NCI-H2196 (cell line): ENCODE measurements around the gene NQO1.
"Not testable (repeated sequence)": the region's sequence is repeated elsewhere in the genome, so short reads cannot be mapped to it uniquely, and the experiment has no call there.

Experiments used
- DNase-seq: peaks from one replicate; lab custom pipeline; 2025; ENCODE audit not compliant: unreplicated experiment; lab: John Stamatoyannopoulos, UW

The NQO1 gene

DNA sequence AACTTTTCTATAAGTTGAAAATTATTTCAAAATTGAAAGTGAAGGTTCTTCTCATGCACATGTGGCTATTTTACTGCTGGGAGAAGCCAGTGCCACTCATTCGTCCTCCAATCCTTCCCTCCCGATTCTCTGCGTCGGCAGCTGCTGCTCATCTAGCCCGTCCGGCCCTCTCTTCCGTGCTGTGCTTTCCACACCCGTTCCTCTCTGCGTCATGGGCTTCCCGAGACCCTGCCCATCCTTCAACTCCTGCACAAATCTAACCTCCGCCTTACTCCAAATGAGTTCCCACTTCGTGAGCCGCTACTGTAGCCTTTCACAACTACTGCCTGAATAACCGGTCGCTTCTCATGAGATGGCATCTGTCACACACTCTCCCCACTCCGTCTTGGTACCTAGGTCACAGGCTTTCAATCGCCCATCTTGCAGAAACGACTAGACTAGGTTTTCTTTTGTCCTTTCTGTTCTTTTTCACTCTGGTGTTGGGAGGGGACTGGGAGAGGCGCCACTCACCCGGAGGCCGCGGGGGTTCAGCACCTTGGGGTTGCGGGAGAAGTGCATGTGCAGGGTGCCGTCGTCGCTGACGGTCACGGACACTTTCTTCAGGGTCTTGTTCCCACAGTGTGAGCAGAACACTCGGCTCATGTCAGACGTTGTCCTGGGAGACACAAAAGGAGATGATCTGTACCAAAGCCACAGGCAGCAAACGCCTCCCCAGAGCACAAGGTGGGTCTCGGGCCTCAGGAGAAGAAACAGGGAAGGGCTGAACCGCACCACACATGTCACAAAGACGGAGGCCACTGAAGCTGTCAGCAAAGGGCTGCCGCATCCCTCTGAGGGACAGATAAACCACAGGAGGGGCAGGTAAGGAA lies 18.2 kb upstream of the NQO1 start:
- no peak for DNase-seq

DNA sequence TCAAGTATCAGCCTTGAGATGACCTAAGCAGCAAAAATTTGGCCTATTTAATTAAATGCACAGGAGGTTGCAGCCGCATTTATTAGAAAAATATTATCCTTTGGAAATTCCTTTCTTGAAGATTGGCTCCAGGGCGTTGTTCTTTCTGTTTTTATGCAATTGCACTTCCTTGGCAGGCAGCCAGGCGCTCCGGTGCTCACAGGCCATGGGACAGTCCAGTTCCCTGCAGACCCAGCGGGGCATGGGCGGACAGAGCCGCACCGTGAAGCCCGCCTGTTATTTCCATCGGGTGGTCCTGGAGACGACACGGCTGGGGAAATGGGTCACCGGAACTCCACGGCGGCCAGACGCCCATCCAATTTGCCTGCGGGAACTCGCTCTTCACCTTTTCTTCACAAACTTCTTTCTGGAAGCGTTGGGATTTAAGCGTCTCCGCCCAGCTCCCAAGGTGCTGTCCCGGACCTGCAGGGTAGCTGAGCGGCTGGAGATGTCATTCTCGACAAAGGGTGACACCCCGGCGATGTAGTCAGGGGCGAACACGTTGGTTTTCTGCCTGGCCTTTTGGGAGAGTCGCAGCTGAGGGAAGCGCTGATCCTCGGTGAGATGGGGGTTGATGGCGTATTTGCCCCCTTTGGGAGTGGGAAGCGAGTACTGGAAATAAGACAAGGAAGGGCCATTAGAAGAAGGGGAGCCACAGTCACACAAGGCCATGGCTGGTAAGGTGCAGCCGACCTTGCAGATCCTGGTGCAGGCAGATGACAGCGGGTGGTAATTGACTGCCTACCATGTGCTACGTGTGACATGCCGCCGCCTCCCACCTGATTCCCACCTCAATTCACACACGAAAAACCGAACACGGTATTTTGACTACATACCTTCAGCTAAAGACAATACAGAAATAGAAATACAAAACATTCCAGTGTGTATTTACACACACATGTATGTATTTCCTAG lies 15.9 kb upstream of the NQO1 start:
- DNase-seq = peak; percentile 14

DNA sequence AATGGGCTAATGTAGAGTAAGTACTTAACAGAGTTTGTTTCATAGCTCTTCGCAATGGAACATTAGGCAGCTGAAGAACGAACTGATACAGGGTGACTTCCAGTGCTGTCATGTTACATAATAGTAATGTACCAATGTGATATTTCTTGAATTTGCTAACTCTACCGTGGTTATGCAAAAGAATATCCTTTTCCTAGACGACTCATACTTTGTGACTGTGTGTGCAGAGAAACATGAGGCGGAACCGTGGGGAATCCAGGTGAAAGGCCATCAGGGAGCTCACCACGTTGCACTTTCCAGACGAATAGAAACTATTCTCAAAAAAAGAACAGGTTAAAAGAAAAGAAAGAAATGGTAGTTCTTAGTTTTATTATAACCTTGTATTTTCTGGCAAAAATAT lies 15.2 kb upstream of the NQO1 start:
- DNase-seq = no peak

DNA sequence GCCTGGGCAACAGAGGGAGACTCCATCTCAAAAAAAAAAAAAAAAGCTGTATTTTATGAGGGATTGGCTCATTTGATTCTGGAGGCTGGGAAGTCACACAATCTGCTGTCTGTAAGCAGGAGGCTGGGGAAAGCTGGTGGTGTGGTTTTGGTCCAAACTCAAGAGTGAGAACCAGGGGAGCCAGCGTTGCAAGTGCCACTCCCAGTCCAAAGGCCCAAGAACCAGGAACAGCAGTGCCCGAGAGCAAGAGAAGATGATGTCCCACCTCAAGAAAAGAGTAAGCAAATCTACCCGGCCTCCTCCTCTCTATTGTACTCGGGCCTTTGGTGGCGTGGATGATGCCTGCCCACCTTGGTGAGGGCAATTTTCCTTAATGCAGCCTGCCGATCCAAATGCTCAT lies 5.7 kb upstream of the NQO1 start:
- DNase-seq = no peak

DNA sequence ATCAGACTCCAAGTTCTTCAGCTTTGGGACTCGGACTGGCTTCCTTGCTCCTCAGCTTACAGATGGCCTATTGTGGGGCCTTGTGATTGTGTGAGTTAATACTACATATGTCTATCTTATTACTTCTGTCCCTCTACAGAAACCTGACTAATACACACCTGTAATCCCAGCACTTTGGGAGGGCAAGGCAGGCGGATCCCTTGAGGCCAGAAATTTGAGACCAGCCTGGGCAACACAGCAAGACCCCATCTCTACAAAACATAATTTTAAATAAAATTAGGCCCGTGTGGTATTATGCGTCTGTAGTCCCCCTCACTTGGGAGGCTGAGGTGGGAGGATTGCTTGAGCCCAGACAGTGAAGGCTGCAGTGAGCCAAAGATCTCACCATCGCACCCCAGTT lies 4.9 kb upstream of the NQO1 start:
- DNase-seq = not testable (repeated sequence)

DNA sequence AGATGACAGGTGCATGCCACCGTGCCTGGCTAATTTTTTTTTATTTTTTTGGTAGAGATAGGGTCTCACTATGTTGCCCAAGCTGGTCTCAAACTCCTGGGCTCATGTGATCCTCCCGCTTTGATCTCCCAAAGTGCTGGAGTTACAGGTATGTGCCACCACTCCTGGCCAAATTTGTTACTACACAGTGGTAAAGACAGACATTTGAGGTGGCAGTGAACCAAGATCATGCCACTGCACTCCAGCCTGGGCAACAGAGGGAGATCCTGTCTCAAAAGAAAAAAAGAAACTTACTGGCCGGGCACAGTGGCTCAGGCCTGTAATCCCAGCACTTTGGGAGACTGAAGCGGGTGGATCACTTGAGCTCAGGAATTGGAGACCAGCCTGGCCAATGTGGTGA lies 2.7 kb upstream of the NQO1 start:
- not testable (repeated sequence) for DNase-seq

DNA sequence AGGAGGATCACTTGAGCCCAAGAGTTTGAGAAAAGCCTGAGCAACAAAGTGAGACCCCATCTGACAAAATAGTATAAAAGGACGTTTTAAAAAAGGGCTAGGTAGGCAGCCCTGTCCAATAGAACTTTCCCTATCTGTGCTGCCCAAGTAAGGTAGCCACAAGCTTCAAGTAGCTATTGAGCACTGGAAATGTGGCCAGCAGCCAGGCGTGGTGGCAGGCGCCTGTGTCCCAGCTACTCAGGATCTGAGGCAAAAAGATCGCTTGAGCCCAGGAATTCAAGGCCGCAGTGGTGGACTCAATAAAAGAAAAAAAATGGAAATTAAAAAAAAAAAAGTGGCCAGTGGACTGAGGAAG lies 1.5 kb upstream of the NQO1 start:
- DNase-seq = peak; percentile 8

DNA sequence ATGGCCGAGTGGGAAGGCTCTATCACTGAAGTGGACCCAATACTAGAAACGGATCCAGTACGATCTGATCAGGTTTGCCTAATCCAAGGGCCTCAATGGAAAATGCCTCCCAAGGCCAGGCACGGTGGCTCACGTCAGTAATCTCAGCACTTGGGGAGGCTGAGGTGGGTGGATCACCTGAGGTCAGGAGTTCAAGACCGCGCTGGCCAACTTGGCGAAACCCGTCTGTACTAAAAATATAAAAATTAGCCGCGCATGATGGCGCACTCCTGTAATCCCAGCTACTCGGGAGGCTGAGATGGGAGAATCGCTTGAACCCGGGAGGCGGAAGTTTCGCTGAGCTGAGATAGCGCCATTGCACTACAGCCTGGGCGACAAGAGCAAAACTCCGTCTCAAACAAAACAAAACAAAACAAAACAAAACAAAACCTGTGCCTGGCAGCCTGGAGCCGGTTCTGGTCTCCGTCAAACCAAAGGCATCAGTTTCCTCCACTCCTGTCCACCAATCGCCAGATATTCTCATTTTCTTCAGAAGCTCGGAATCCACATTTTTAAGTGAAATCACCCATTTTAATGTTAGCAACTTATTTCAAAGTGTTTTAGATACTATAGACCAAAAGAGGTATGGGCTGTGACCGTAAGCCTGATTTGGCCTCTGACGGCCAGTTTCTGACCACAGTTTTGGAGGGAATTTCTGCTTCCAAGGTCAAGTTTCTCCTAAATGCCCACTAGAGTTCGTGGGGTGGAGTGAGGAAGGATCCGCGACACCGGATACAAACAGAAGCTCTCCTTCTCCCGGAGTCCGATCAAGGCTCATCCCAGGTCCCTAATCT lies 664 bp downstream of the NQO1 start:
- no peak for DNase-seq

DNA sequence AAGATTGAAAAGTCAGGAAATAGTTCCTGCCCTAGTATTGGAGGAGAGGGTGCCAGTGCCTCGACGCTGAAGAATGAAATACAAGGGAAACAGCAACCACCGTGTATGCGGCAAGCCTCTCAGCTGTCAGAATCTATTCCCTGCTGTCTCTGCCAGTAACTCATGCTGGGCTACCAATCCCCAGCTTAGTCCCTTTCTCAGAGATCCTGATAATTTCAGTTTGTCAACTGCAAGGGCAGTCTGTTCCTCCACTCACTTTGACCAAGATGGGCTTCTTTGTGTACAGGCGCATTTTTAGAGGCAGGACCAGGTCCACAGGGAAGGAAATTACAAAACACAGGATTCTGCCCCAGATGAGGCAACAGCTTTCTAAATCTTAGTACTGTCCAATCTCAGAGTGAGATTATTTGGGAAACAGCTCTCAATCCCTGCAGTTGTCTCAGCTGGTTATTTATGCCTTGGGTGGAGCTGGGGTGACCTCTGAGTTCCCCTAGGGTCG lies 1.3 kb downstream of the NQO1 start:
- no peak for DNase-seq

DNA sequence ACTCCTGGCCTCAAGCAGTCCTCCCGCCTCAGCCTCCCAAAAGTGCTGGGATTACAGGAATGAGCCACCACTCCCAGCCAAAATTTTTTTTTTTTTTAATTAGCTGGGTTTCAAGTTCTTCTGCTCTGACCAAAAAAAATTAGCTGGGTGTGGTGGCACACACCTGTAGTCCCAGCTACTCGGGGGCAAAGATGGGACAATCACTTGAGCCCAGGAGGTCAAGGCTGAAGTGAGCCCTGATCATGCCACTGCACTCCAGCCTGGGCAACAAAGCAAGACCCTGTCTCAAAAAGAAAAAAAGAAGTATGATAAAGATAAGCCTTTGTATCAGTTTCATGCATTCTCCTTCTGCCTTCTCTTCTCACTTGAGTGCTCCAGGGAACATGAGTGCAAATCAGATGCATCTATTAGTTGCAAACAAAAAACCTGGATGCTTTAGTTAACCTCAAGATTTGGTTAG lies 1.9 kb downstream of the NQO1 start:
- no peak for DNase-seq

DNA sequence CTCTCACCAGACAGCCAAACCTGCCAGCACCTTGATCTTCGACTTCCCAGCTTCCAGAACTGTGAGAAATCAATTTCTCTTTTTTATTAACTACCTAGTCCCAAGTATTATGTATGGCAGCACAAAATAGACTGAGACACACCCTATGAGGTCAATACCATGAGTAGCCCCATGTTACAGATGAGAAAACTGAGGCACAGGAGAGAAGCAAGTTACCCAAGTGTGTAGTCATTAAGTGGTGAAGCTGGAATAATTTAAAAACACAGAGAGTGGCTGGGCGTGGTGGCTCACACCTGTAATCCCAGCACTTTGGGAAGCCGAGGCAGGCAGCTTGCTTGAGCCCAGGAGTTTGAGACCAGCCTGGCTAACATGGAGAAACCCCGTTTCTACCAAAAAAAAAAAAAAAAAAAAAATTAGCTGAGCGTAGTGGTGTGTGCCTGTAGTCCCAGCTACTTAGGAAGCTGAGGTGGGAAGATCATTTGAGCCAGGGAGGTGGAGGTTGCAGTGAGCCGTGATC lies 4.9 kb downstream of the NQO1 start:
- no peak for DNase-seq

DNA sequence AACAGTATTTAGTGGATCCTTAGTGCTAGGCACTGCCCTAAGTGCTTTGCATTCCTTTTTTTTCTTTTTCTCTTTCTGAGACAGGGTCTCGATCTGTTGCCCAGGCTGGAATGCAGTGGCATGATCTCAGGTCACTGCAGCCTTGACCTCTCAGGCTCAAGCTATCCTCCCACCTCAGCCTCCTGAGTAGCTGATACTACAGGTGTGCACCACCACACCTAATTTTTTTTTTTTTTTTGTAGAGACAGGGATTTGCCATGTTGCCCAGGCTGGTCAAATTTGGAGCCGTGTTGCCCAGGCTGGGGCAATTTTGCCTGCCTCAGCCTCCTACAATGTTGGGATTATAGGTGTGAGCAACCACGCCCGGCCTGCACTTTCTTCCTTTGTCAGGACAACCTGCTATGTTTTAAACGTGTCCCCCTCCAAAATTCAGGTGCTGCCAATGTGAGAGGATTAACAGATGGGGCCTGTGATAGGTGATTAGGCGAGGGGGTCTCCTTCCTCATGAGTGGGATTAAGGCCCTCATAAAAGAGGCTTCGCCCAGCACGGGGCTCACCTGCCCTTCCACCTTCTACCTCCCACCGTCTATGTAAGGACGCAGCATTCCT lies 5.4 kb downstream of the NQO1 start:
- no peak for DNase-seq

DNA sequence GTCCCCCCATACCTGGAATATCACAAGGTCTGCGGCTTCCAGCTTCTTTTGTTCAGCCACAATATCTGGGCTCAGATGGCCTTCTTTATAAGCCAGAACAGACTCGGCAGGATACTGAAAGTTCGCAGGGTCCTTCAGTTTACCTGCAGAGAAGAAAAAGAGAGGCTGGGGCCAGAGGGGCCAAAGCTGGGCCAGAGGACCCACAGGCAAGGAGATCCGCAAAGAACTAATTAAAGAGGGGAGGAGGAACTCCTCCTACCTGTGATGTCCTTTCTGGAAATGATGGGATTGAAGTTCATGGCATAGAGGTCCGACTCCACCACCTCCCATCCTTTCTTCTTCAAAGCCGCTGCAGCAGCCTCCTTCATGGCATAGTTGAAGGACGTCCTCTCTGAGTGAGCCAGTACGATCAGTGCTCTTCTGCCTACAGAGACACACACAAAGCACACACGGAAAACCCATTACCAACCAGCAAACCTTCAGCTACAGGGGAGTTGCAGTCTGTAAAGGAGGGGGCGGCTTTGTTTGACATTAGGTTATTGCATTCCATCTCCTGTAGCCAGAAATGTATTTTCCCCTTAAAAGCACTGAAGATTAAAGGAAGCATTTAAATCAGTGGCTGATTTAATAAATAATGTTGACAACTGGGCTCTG lies 8.1 kb downstream of the NQO1 start:
- no peak for DNase-seq

DNA sequence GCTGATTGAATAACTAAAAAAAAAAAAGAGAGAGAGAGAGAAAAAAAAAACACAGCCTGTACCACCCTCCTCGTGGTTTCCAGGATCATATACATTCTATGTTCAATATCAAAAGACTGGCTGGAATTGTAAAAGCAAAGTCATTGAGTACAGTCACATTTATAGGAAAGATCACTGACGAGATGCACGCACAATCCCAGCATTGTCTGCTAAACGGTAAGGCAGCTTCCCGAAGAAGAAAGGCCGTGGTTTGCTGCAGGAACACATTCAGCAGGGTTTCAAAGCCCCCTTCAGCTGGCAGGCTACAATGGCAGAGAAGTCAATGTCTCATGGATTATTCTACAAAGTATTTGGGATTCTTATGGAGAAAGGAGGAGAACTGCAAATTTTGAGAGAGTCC lies 9.3 kb downstream of the NQO1 start:
- no peak for DNase-seq

DNA sequence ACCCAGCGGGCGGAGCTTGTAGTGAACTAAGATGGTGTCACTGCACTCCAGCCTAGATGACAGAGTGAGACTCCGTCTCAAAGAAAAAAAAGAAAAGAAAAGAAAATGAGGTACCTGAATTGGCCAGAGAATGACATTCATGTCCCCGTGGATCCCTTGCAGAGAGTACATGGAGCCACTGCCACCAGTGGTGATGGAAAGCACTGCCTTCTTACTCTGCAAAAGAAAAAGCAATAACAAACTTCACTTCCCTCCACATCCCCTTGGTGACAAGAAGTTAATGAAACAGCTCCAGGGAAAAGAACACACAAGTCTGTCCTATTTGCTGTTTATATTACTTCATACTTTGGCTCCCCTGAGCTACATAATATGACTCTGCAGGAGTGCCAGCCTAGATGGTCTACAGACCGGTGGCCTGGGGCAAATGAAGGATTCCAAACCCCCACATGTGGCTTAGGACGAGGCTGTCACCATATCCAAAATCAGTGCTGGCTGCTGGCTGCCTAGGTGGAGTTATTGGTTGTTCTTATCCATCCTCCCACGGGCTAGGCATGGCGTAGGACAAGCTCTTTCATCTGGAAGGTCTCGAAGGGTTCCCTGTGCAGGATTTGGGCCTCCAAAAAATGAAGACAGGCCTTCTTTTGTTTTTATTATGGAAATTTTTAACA lies 13.3 kb downstream of the NQO1 start:
- no peak for DNase-seq

DNA sequence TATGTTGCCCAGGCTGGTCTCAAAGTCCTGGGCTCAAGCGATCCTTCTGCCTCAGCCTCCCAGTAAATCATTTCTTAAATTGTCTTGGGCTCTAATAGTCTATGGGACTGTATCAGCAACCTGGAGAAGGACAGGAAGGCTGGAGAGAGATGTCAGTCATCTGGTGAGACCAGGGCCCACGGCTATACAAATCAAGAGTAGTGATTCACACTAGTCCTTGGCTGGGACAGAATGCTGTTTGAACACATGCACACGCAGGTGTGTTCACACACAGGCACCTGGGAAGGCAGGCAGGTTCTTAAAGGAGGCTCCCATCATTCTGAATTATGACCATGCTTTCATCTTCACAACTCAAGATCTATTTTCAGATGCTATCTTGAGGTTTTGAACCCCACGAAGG lies 14.1 kb downstream of the NQO1 start:
- DNase-seq = no peak

DNA sequence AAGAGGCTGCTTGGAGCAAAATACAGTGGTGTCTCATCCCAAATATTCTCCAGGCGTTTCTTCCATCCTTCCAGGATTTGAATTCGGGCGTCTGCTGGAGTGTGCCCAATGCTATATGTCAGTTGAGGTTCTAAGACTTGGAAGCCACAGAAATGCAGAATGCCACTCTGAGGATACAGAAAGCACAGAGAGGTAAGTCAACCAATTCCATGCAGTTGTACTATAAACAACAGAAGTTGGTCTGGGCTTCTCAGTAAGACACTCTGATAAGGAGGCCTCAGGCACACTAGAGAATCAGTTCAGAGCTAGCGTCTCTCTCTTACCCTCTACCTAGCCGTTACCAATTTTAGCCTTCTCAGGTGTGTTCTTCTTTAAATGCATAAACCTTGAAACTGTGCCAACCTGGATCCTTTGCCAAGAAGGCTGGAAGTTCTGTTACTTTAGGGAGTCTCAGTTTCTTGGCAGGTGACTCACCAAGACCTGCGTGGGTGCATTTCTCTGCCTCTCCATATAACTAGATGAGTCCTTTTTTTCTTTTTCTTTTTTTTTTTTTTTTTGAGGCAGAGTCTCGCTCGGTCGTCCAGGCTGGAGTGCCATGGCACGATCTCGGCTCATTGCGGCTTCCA lies 15.1 kb downstream of the NQO1 start:
- DNase-seq = peak; percentile 0

DNA sequence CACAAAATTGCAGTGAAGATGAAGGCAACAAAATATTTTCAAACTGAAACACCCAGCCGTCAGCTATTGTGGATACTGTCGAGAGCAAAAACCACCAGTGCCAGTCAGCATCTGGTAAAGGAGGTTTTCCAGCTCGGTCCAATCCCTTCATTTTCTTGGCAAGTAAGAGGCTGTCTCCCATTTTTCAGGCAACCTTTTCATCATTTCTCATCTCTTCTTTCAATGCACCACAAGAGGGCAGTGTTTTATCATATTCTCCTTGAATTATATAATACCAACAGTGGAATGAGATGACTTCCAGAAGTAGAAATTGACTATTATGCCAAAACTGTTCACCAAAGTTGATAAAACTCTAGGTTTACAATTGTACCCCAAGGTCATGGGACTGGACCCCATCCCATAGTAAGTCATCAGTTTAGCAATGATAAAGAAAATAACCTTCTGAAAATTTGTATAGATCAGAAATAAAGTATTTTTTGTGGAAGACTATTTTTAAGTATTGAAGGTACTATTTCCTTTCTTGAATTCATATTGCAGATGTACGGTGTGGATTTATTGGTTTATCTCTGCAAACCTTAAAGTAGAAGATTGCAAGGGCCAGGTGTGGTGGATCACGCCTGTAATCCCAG lies 16.8 kb downstream of the NQO1 start:
- peak; percentile 46 for DNase-seq
